GM06990 (cell line): ENCODE data around the gene HYAL3.
A peak's percentile ranks its signal among the peaks of the same experiment; 100 is the strongest.

Source experiments
- DNase-seq: peaks from one replicate; pipeline ENCODE4 v3.0.0-alpha.2; 2011; ENCODE audit not compliant: insufficient read length; ENCODE audit errors: extremely low read depth
- H3K27me3 ChIP-seq: replicated peaks from 2 replicates; pipeline ENCODE4 v1.6.0; 2011; ENCODE audit warnings: low read length; ENCODE audit not compliant: control insufficient read depth, insufficient read depth
- H3K36me3 ChIP-seq: 2 replicates; pipeline ENCODE4 v1.5.1; 2011; ENCODE audit warnings: low read length; ENCODE audit not compliant: control insufficient read depth, insufficient read depth
- H3K4me3 ChIP-seq: replicated peaks from 2 replicates; pipeline ENCODE4 v1.5.1; 2011; ENCODE audit warnings: low read depth, mild to moderate bottlenecking, control low read depth, low read length
- TF ChIP-seq, protein P1 (sequence below): IDR thresholded peaks from 2 replicates; pipeline ENCODE4 v1.5.1; 2011; ENCODE audit warnings: low read length, control low read depth, mild to moderate bottlenecking, inconsistent platforms; ENCODE audit not compliant: insufficient read depth, poor library complexity, severe bottlenecking

The HYAL3 gene

DNA sequence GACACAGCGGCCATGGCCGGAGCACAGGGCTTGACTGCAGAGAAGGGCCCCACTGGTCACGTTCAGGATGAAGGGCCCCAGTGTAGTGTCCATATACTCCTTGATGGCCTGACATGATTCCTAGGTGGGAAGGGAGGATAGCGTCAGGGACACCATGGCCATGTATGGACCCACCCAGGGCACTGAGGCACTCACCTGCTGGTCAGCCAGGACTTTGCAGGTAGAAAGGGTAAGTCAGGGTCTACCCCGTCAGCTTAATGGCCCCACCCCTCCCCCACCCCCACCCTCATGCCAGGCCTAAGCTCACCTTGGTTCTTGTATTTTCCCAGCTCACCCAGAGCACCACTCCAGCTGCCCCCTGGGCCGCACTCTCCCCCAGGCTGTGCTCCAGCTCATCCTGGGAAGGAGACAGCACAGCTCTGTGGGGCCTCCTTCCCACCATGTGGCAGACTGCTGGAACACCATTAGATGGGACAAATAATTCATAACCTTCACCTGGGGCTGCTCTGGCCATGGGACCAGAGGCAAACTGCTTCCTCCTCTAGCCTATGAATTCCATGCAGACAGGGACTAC is 1.6 kb upstream of the HYAL3 start:
- no peak for DNase-seq
- no peaks in the 10 kb centered on the region for H3K27me3 ChIP-seq
- no peaks in the 10 kb centered on the region for H3K36me3 ChIP-seq
- TF ChIP-seq, protein P1, sequence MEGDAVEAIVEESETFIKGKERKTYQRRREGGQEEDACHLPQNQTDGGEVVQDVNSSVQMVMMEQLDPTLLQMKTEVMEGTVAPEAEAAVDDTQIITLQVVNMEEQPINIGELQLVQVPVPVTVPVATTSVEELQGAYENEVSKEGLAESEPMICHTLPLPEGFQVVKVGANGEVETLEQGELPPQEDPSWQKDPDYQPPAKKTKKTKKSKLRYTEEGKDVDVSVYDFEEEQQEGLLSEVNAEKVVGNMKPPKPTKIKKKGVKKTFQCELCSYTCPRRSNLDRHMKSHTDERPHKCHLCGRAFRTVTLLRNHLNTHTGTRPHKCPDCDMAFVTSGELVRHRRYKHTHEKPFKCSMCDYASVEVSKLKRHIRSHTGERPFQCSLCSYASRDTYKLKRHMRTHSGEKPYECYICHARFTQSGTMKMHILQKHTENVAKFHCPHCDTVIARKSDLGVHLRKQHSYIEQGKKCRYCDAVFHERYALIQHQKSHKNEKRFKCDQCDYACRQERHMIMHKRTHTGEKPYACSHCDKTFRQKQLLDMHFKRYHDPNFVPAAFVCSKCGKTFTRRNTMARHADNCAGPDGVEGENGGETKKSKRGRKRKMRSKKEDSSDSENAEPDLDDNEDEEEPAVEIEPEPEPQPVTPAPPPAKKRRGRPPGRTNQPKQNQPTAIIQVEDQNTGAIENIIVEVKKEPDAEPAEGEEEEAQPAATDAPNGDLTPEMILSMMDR = no peak
- H3K4me3 ChIP-seq = no peak overlapping the region

GRCh38 chr3:50299929-50300680 is 900 bp upstream of the HYAL3 start:
- no peaks in the 10 kb centered on the region for H3K27me3 ChIP-seq
- peak overlapping the region; percentile 63 for H3K4me3 ChIP-seq
- no peak for DNase-seq
- no peaks in the 10 kb centered on the region for H3K36me3 ChIP-seq
- TF ChIP-seq, protein P1 = no peak

- Histone ChIP-seq H3K27me3 (no peaks in the 10 kb centered on the region), H3K4me3 (peak overlapping the region; percentile 63)
Observed at GRCh38 chr3:50299638-50299928, 378 bp upstream of the HYAL3 start.

GRCh38 chr3:50297896-50298725 is 1.1 kb downstream of the HYAL3 start:
- Histone ChIP-seq H3K36me3 (no peaks in the 10 kb centered on the region), H3K27me3 (no peaks in the 10 kb centered on the region), H3K4me3 (peak overlapping the region; percentile 76)
- DNase-seq = no peak
- TF ChIP-seq, protein P1 = no peak

More at GRCh38 chr3:50299638-50299928, 378 bp upstream of the HYAL3 start:
- DNase-seq = no peak
- H3K36me3 ChIP-seq = no peaks in the 10 kb centered on the region
- TF ChIP-seq, protein P1 = no peak

GRCh38 chr3:50297384-50297775 is 1.8 kb downstream of the HYAL3 start:
- DNase-seq = no peak
- TF ChIP-seq, protein P1 = no peak
- H3K36me3 ChIP-seq = no peaks in the 10 kb centered on the region
- H3K4me3 ChIP-seq = no peak overlapping the region
- no peaks in the 10 kb centered on the region for H3K27me3 ChIP-seq
